NCI-H146 treated with DMSO at 0.1 percent for 48 hours (cell line): ENCODE measurements around the gene EVI5.
"Not testable (repeated sequence)": the region's sequence is repeated elsewhere in the genome, so short reads cannot be mapped to it uniquely, and the experiment has no call there.

Experiments
- DNase-seq: peaks from one replicate; lab custom pipeline; 2025; ENCODE audit not compliant: unreplicated experiment; lab: John Stamatoyannopoulos, UW

EVI5 gene

DNA sequence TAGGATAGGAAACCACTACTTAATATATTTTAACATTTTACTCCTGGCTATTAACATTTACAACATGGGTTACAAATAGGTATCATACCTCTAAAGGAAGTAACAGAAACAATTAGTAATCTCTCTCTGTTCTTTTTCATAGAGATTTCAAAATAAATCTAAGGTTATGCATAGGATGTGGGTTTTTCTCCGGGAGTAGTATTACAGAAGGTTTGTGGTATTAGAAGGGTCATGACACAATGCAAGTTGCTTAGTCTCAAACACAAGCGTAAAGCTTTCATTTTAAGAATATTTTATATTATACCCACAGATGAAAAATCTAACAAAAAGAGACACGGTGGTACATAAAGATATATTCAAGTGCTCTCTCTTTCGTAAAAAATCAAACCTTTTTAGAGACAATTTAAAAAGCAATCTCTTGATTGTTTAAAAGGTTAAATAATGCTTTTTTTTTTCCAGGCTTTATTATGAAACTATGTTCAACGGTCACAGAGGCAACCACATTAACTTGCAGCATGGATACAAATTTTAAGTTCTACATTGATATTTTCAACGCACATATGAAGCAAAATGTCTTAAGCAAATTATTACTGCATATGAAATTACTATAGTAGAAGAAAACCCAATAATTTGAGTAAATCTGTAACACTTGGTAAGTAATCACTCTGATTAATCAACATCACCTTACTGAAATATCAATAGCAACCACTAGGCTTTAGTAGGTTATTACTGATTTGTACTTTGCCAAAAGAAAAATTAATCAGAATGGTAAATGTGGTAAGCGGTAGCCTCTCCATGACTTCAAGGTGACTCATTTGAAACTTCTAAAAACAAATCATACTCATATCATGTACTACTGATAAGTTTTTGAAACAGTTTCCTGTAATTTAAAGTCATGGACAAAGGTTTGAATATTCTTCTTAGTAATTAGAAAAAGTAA, 200.8 kb downstream of the EVI5 start:
- DNase-seq = no peak

DNA sequence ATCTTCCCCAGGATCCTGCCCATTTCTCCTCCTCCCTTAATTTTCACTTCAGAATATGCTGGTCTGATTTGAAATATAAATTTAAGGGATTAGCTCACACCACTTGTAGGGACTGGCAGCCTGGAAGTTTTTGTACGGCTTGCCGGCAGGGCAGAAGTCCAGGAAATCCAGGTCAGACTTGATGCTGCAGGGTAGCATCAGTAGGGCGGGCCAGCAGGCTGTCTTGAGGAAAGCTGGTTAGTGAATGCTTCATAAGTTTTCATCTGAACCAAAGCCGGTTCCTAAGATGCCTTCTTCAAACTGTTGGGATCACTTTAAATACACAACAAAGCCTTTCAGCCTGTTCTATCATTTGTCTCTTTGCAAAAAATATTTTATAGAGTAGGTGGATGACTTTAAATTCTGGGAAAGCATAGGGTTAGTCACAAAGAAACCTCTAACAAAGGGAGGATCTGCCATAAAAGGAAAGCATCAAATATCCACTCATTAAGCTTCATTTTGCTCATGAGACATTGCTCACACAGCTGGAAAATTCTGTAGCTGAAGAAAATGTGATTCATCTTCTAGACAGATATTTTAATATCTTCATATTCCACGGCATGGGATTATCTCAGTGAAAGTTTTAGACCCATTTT, 207.5 kb downstream of the EVI5 start:
- no peak for DNase-seq

DNA sequence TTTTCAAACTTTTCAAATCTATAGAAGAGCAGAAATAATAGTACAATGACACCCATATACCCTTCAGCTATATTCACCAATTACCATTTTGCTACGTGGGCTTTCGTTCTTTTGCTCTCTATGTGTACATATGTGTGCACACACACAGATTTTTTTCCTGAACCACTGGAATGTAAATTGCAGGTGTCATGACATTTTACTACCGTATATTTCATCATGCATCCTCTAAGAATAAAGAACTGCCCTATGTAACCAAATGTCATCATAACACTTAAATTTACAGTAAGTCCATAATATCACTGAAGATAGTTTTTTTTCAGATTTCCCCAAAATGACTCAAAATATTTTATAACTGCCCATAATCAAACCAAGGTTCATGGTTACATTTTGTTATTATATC, 209.8 kb downstream of the EVI5 start:
- DNase-seq = no peak

DNA sequence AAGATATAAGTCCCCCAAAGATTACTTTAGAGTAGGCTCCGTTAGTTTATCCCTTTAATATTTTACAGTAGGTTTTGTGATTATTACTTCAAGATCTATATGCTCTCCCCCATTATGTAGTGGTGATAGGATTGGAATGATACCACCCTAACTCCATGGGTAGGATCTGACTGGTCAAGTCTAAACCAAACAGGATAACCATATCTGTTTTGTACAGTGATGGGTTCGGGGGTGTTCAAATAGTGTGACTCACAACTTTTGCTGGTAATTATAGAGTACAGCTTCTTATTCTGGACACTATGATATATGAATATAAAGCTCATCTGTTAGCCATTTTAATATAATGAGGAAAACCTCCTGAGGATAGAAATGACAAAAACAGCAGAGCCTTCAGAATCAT, 212.4 kb downstream of the EVI5 start:
- DNase-seq = no peak

DNA sequence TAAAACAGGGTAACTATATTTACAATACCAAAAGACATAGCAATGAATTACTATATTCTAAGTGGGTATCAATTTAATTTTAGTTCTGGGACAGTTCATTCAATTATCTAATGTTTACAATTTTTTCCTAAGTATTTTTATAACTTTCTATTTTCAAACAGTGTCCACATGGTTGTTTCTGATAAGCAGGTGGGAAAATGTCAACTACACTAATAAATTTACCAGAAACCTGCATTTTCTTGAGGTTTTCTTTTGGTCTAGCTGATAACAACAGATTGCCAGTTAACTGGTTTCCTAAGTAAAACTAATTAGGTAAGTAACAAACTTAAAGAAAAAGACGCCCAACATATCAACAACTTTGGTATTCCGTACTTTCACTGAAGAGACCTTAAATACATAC, 213.3 kb downstream of the EVI5 start:
- DNase-seq = no peak

DNA sequence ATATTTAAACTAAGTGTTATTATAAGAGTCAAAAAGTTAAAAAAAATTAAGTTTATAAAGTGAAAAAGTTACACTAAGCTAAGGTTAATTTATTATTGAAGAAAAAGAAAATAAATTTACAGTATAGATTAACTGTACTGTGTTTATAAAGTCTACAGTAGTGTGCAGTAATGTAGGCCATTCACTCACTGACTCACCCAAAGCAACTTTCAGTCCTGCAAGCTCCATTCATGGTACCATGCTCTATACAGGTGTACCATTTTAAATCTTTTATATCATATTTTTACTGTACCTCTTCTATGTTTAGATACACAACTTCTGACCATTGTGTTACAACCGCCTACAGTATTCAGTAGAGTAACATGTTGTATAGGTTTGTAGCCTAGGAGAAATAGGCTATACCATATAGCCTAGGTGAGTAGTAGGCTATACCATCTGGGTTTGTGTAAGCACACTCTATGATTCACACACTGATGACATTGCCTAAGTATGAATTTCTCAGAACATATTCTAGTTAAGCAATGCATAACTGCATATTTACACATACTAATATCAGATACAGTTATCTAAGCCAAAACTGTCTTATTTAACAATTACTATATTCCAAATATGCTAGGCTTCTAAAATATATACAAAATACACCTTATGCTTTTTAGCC, 217.6 kb downstream of the EVI5 start:
- no peak for DNase-seq

DNA sequence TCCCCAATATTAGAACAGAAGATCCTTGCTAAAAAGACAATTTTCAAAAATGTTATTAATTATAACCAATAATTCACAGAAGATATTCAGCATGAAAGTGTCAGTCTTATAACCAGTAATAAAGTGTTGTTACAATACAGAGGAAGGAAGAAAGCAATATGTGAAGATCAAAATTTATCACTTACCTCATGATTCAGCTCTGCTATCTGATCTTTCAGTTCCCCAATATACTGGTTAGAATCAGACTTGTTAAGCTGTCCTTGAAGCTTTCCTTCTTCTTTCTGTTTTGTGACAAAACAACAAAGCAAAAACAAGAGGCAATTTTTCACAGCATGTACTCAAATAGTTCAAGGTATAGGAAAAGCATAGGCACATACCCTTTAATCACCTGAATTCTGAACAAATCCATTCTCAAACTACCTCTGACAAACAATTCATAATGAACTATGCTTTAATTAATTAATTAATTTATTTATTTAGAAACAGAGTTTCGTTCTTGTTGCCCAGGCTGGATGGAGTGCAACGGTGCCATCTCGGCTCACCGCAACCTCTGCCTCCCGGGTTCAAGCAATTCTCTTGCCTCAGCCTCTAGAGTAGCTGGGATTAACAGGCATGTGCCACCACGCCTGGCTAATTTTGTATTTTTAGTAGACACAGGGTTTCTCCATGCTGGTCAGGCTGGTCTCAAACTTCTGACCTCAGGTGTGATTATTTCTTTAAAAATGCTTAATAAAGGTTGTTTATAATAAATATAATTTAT, 221.3 kb downstream of the EVI5 start:
- no peak for DNase-seq

DNA sequence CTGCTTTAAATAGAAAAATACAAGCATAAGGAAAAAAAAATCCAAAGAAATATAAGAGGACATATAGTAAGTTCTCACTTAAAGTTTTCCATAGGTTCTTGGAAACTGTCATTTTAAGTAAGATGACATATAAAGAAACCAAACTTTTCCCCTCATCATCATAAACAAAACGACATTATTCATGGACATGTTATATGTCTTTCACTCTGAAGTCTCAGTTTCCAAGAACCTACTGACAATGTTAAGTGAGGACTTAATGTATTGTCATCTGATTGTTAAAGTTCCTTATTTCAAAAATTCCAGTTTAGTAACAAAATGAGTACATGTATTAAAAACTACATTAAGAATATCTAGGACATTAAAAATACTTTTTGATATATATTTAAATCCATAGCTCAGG, 228.6 kb downstream of the EVI5 start:
- DNase-seq = no peak

DNA sequence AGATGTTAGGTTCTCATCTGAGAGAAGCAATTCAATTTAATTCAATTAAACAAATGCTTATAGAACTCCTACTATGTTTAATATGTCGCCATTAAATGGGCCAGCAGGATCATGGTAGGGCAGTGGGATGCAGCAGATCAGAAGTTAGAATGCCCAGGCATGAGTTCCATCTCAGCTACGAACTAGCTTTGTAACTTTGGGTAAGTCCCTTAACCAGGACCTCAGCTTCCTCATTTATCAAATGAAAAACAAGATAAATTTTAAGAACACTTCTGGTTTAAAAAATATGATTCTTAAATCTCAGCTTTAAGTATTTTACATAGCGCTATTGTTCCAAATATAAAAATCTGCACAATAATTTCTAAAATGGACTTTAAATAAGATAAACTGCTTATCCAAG, 230.7 kb downstream of the EVI5 start:
- no peak for DNase-seq

DNA sequence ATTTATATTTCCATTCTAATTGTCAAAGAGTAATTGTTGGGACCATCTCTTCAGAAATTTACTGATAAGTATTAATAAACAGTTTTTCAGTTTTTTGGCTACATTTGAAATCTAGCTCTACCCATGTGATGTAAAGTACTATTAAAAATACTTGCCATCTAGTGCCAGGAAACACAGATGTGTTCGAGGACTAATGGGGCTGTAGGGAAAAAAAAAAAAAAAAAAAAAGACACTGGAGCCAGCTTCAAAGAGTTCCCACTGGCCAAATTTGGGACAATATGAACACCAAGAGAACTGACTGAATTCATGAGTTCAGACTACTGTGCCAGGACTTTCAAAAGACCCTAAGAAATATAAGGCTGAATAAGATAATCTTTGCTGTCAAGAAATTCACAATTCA, 233.0 kb downstream of the EVI5 start:
- DNase-seq = no peak

DNA sequence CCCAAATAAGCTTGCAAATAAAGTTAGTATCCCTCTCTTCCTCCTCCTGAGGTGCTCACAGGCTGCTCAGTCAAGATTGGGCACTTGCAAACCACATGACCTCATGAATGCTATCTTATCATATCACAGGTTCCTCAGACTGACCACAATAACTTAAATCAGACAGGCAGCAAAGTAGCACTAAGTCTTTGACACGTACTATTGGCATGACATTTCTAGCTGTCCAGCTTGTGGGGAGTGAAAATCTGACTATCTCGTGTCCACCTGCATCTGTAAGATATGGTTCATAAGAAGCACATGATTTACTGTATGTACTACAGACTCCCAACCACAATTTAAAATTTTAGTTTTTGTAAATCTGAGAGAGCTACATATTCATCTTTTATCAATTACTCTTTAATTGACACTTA, 240.1 kb downstream of the EVI5 start:
- no peak for DNase-seq

DNA sequence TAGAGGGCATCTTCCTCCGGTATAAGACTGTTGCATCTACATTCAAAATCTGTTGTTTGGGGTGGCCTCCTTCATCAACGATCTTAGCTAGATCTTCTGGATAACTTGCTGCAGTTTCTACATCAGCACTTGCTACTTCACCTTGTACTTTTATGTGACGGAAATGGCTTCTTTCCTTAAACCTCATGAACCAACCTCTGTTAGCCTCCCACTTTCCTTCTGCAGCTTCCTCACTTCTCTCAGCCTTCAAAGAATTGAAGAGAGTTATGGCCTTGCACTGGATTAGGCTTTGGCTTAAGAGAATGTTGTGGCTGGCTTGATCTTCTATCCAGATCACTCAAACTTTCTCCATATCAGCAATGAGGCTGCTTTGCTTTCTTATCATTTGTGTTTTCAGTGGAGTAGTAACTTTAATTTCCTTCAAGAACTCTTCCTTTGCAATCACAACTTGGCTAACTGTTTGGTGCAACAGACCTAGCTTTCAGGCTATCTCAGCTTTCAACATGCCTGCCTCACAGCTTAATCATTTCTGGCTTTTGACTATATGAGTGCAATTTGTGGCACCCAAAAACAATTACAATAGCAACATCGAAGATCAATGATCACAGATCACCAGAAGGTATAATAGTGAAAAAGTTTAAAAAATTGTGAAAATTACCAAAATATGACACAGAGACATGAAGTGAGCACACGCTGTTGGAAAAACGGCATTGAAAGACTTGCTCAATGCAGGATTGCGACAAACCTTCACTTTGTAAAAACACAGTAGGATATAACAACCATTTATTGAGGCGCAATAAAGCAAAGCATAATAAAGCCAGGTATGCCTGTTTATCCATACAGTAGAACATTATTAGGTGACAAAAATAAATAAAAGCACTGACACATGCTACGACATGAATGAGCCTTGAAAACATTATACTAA, 241.5 kb downstream of the EVI5 start:
- DNase-seq = no peak

DNA sequence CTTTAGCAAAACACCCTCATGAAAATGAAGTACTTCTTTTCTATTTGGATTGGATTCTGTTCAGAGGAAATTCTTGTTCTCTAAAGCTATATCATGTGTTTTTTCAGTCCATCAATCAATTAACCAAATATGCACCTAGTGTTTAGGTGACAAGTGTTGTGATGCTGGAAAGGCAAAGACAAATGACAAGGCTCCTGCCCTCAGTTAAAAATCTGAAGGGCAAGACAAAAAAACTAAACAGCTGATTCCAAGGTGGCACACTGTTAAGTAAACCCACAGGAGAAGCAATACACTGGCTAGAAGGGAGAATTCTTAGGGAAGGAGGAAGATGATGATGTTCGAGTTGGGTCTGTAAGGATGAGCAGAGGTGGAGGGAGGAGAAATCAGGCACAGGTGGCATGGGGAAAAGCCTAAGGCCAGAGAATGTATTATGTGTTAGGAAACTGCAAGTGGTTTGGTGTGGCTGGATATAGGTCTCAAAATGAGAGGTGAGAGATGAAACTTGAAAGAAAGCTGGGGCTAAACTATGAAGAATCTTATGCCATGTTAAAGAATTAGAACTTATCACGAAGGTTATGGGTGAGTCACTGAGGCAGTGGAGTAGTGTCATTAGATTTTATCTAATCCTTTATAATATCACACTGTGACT, 246.4 kb downstream of the EVI5 start:
- DNase-seq = no peak

DNA sequence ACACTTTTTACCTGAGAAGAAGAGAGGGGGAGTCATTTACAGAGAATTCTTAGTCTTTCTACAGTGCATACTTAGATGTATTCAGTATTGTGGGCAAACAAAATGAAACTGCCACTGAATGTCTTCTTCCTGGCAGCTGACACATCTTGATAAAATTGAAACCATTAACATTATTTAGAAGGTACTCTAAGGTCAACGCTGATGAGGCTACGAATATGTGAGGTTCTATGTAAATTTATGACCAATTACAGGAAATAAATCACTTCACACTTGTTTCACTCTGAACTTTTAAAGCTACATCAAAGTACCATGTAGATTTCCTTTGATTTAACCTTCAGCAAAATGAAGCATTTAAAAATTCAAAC, 246.9 kb downstream of the EVI5 start:
- no peak for DNase-seq

DNA sequence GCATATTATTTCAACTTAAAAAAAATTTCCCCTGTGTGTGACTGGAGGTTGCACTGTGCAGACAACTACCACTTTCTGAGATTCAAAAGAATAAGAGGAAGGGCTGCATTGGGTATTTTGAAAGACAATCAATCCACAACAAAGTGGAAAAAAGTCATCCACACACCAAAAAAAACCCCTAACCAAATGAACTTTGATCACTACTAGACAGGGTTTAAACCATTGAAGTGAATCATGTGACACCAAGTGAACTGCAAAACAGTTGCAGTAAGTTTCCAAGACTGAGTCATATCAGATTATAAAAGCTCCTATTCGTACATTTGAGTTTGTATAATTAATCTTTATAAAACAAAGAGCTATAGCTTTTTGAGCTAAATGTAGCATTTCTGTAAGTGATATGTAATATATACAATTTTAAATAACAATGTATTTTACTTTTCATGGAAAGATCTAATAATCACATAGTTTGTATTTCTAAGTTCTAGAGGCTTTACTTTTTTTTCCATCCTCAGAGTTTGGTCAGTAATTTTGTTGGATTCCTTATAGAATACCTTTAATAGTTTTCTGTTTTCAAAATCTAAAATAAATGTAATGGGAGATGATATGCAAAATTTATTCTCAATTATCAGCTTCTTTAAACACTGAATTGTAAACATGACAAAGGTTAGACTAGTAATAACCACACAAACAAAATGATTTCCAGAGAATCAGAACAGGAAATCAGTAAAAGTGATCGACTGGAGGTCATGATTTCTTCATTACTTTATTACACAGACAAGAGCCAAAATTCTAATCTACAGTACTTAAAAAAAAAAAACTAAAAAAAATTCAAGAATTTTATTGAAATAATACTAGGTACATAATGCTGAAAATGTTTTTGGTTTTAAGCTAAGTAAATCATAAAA, 247.7 kb downstream of the EVI5 start:
- DNase-seq = no peak

DNA sequence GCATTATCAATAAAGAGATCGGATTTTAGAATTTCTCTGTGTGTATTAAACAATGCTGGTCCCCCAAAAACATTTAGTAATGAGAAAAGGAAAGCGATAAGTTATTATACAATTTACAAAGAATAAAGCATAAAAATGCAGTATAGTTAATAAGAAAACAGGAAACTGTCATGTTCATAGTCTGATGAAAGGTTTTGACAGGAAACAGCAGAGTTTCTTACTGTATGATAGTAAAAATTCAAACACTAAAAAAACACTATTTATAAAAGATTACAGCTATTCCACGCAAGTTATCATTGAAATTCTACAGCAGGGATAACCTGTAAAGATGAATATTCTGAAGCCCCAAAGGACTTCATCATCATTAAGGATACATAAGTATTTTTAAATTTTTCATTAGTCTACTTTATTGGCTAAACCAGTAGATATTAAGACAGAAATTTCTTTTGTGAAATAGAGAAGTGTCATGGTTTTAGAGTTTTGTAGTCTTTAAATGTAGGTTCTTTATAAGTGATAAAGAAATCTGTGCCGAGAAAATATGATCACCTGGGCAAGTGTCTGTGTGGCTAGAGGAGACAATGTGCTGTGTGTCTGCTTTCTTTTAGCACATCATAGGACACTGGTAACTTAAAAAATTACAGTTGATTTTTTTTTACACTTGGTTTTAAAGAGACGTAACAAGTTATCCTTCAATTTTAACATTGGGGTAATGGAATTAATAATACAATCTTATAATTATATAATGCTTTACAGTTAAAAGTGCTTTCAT, 248.5 kb downstream of the EVI5 start:
- DNase-seq = no peak

DNA sequence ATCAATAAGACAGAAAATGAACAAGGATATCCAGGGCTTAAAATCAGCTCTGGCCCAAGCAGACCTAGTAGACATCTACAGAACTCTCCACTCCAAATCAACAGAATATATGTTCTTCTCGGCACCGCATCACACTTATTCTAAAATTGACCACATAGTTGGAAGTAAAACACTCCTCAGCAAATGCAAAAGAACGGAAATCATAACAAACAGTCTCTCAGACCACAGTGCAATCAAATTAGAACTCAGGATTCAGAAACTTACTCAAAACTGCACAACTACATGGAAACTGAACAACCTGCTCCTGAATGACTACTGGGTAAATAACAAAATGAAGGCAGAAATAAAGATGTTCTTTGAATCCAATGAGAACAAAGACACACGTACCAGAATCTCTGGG, 252.5 kb downstream of the EVI5 start:
- DNase-seq = not testable (repeated sequence)

DNA sequence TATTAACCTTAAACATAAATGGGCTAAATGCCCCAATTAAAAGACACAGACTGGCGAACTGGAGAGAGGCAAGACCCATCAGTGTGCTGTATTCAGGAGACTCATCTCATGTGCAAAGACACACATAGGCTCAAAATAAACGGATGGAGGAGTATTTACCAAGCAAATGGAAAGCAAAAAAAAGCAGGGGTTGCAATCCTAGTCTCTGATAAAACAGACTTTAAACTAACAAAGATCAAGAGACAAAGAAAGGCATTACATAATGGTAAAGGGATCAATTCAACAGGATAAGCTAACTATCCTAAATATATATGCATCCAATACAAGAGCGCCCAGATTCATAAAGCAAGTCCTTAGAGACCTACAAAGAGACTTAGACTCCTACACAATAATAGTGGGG, 253.0 kb downstream of the EVI5 start:
- DNase-seq = not testable (repeated sequence)
